ENCODE measurements around the gene DCDC2C.
"Not testable (repeated sequence)": the region's sequence is repeated elsewhere in the genome, so short reads cannot be mapped to it uniquely, and the experiment has no call there.

The DCDC2C gene

GRCh38 chr2:3814706-3815245, 111.4 kb downstream of the DCDC2C start:
- DNase-seq (ENCODE audit: low read depth in 2 of 3, low spot score in 2 of 3), result no peak

GRCh38 chr2:3817144-3817543, 113.8 kb downstream of the DCDC2C start:
- DNase-seq (ENCODE audit: low read depth in 2 of 3, low spot score in 2 of 3), result not testable (repeated sequence)

- no peak for DNase-seq (ENCODE audit: low read depth in 2 of 3, low spot score in 2 of 3)
Measured at GRCh38 chr2:3823748-3824147, 120.4 kb downstream of the DCDC2C start.

GRCh38 chr2:3827673-3828575, 124.5 kb downstream of the DCDC2C start:
- DNase-seq (ENCODE audit: low read depth in 2 of 3, low spot score in 2 of 3), result no peak

GRCh38 chr2:3830796-3831195, 127.4 kb downstream of the DCDC2C start:
- DNase-seq (ENCODE audit: low read depth in 2 of 3, low spot score in 2 of 3), result no peak

GRCh38 chr2:3837086-3837485, 133.7 kb downstream of the DCDC2C start:
- DNase-seq (ENCODE audit: low read depth in 2 of 3, low spot score in 2 of 3), result no peak

GRCh38 chr2:3838348-3838747, 135.0 kb downstream of the DCDC2C start:
- DNase-seq (ENCODE audit: low read depth in 2 of 3, low spot score in 2 of 3), result no peak

GRCh38 chr2:3839476-3839875, 136.1 kb downstream of the DCDC2C start:
- no peak for DNase-seq (ENCODE audit: low read depth in 2 of 3, low spot score in 2 of 3)

GRCh38 chr2:3840611-3841155, 137.3 kb downstream of the DCDC2C start:
- no peak for DNase-seq (ENCODE audit: low read depth in 2 of 3, low spot score in 2 of 3)

GRCh38 chr2:3847397-3848052, 144.2 kb downstream of the DCDC2C start:
- DNase-seq (ENCODE audit: low read depth in 2 of 3, low spot score in 2 of 3), result no peak

- DNase-seq (ENCODE audit: low read depth in 2 of 3, low spot score in 2 of 3), result no peak
Measured at GRCh38 chr2:3848776-3849175, 145.4 kb downstream of the DCDC2C start.

- no peak for DNase-seq (ENCODE audit: low read depth in 2 of 3, low spot score in 2 of 3)
Measured at GRCh38 chr2:3849213-3849612, 145.8 kb downstream of the DCDC2C start.

- DNase-seq (ENCODE audit: low read depth in 2 of 3, low spot score in 2 of 3), result no peak
Measured at GRCh38 chr2:3857576-3857975, 154.2 kb downstream of the DCDC2C start.

GRCh38 chr2:3864943-3865865, 161.8 kb downstream of the DCDC2C start:
- no peak for DNase-seq (ENCODE audit: low read depth in 2 of 3, low spot score in 2 of 3)

- DNase-seq (ENCODE audit: low read depth in 2 of 3, low spot score in 2 of 3), result no peak
Measured at GRCh38 chr2:3867469-3867868, 164.1 kb downstream of the DCDC2C start.

- DNase-seq (ENCODE audit: low read depth in 2 of 3, low spot score in 2 of 3), result no peak
Measured at GRCh38 chr2:3868012-3868805, 164.8 kb downstream of the DCDC2C start.

- DNase-seq (ENCODE audit: low read depth in 2 of 3, low spot score in 2 of 3), result no peak
Measured at GRCh38 chr2:3870222-3870621, 166.8 kb downstream of the DCDC2C start.

- no peak for DNase-seq (ENCODE audit: low read depth in 2 of 3, low spot score in 2 of 3)
Measured at GRCh38 chr2:3871002-3871401, 167.6 kb downstream of the DCDC2C start.

- DNase-seq (ENCODE audit: low read depth in 2 of 3, low spot score in 2 of 3), result no peak
Measured at GRCh38 chr2:3872451-3872850, 169.1 kb downstream of the DCDC2C start.

GRCh38 chr2:3873899-3874298, 170.5 kb downstream of the DCDC2C start:
- no peak for DNase-seq (ENCODE audit: low read depth in 2 of 3, low spot score in 2 of 3)
